GM12874 (cell line): ENCODE results near the gene SPTBN5.

Source experiments
- TF ChIP-seq, protein P1 (sequence below): IDR thresholded peaks from 2 replicates; pipeline ENCODE4 v1.5.1; 2011; ENCODE audit warnings: low read depth, mild to moderate bottlenecking, control low read depth, low read length, moderate library complexity; ENCODE audit not compliant: insufficient read depth

Gene SPTBN5

GRCh38 chr15:41829959-41830646 is 63.8 kb downstream of the SPTBN5 start:
- TF ChIP-seq, protein P1, sequence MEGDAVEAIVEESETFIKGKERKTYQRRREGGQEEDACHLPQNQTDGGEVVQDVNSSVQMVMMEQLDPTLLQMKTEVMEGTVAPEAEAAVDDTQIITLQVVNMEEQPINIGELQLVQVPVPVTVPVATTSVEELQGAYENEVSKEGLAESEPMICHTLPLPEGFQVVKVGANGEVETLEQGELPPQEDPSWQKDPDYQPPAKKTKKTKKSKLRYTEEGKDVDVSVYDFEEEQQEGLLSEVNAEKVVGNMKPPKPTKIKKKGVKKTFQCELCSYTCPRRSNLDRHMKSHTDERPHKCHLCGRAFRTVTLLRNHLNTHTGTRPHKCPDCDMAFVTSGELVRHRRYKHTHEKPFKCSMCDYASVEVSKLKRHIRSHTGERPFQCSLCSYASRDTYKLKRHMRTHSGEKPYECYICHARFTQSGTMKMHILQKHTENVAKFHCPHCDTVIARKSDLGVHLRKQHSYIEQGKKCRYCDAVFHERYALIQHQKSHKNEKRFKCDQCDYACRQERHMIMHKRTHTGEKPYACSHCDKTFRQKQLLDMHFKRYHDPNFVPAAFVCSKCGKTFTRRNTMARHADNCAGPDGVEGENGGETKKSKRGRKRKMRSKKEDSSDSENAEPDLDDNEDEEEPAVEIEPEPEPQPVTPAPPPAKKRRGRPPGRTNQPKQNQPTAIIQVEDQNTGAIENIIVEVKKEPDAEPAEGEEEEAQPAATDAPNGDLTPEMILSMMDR: no peak

DNA sequence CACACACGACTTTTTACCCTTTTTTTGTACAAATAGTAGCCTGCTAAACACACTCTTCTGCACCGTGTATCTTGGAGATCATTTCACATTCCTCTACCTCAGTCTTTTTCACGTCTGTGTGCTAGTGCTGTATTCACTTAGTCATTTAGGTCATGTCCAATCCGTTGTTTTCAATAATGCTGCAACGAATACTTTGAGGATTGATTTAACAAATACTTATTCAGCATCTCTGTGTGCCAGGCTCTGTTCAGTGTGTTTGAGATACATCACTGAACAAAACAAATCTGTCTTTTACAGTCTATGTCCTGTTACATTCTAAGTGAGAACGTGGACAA is 65.1 kb downstream of the SPTBN5 start:
- TF ChIP-seq, protein P1: no peak

DNA sequence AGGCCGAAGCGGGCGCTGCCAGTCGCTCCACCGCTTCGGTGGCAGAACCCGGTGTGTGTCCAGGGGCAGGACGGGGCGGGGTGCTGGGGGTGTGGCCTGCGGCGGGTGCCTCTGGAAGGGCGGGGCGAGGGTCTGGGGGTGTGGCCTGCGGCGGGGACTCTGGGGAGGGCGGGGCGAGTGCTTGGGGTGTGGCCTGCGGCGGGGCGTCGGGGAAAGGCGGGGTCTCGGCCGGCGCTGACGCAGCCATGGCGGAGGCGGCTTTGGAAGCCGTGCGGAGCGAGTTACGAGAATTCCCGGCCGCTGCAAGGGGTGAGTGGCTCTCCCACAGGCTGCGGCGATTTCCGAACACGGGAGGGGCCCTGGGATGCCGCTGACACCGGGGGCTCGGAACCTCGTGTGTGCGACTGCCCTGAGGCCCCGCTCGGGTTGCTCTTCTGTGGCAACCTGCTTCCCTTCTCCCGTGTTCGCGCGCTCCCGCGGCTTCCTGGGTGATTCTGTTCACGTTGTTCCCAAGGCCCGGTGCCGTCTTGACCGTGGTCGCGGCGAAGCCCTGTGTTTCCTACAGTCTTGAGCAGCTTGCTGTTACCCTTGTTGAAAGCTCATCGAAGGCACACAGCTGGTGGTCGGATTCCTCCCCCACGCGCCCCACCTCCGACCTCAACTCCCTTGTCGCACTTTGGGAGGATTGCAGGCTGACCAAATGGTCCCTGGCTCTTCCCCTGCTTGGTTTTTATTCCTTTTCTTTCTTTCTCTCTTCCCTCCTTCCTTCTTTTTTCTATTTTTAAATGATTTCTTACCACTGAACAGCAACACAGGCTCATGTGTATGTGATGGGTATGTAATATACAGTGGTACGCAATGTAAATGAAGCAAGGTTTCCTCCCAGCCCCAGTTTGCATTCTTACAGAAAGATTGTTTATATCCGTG is 65.7 kb downstream of the SPTBN5 start, which contains the start of gene JMJD7:
Gene JMJD7 (plus strand): TSS at position 213 of the 927 bp plus-strand sequence. CDS start 33 bp downstream, at position 246.
- TF ChIP-seq, protein P1: no peak

DNA sequence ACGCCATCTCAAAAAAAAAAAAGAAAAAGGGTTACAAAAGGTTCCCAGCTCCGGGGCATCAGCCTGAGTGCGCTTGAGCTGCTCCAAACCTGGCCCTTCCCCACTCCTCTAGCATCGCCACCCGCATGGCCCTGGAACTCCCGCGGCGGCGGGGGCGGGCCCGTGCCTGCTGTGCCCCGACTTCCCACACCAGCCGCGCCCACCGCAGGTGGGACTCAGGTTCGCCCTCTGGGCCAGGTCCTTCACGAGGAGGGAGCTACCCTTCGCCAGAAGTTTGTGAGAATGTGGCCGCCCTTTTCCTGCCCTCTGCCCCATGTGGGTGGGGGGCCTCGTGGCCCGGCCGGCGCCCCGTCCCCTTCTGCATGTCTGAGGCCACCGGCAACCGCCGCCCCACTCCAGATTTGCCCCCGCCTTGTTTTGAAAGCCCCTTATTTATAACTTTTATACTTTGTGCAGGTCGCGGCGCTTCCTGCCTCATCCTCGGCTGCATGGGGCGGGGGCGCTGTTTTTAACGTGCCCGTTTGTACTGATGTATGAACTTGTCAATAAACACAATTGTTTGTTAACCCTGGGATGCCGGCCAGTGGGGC is 66.5 kb downstream of the SPTBN5 start:
- TF ChIP-seq, protein P1: 0 out of 2 replicates have a peak, but pooled peaks have one; percentile 5

- TF ChIP-seq, protein P1: no peak
Observed at GRCh38 chr15:41825572-41826535, 68.0 kb downstream of the SPTBN5 start.

DNA sequence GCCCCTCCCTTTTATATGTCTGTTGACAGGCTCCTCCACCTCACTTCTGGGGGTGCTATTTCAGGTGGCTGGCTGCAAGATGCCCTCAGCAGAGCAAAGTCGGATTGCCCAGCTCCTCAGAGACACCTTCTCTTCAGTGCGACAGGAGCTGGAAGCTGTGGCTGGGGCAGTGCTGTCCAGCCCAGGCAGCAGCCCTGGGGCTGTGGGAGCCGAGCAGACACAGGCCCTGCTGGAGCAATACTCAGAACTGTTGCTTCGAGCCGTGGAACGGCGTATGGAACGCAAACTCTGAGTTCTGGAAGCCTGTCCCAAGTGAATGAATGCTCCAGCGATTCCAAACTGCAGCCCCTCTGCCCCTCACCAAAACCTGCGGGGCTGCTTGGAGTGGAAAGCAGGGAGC is 68.7 kb downstream of the SPTBN5 start:
- TF ChIP-seq, protein P1: no peak
